Measurements from ENCODE around the gene GLG1.

The GLG1 gene

DNA sequence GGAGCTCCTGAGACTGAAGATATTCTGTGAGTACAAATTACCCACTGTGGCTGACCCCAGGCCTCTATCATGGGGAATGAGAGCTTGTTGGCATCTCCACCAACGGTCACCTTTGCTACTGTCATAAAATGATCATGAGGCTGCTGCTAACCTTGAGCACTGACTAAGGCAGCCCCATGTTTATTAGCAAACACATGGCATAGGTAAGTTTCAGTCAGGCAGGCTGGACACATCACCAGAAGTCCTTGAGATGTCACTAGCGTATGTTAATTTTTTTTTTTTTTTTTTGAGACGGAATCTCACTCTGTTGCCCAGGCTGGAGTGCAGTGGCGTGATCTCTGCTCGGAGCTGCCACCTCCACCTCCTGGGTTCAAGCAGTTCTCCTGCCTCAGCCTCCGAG, 1.5 kb upstream of the GLG1 start:
- DNase-seq: no peak

GRCh38 chr16:74607962-74608356, 1.0 kb upstream of the GLG1 start:
- DNase-seq: no peak

GRCh38 chr16:74607310-74607961, 522 bp upstream of the GLG1 start:
- no peak for DNase-seq

GRCh38 chr16:74605746-74606520, 981 bp downstream of the GLG1 start:
- DNase-seq: no peak

DNA sequence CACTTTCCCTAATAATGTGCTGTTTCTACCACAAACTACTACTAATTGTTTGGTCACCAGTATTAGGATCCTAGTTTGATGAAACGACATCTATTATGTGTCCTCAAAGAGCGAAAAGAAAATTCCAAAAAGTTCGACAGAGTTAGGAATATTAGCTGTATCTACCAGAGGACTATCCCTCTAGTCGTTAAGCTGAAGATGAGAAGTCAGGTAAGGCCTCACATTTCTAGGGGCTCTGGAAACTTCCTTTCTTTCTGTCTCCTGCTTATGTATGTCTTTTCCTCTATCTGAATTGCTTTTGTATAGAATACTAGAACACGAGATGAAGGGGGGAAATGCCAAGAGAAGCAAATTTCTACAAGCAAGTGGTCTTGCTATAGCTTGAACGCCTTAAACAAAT, 1.6 kb downstream of the GLG1 start:
- DNase-seq: no peak

DNA sequence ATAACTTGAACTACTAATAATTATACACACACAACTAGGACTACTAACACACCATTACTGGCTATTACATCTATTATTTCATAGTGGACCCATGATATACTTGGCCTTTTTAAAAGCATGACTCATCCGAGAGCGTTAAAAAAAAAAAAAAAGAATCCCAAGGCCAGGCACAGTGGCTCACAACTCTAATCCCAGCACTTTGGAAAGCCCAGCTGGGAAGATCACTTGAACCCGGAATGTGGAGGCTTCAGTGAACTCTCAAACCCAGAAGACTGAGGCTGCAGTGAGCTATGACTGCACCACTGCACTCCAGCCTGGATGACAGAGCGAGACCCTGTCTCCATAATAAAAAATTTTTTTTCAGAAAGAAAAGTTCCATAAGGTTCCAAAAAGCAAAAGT, 3.1 kb downstream of the GLG1 start:
- DNase-seq: no peak

DNA sequence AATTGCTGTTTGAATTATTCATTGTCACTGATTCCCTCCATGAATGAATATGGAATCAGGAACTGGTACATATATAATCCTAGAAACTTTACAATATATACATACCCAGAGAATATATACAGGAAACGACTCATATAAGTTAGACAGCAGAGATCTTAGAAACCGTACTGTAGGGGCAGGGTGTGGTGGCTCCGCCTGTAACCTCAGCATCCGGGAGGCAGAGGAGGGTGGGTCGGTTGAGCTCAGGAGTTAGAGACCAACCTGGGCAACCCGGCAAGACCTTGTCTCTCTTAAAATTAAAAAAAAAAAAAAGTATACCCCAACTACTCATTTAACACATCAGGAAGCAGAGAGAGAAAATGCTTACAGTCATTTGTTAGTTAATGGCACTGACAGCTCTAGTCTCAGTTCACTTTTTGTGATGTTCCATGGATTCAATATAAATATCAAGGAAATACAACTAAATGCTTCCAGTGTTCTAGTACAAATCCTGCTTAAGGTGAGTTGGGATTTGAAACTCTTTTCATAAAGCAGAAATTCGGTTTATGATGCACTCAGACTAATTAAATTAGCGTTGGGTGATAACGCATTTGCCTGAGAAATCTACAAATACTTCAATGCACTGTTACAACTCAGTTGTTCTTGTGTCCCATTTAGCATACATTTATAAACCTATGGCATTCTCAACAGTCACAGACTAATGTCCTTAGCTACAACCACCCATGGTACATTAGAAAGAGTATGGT, 5.6 kb downstream of the GLG1 start:
- DNase-seq: peak; percentile 78

GRCh38 chr16:74596586-74596985, 10.3 kb downstream of the GLG1 start:
- DNase-seq: no peak

GRCh38 chr16:74592847-74593246, 14.1 kb downstream of the GLG1 start:
- no peak for DNase-seq

- no peak for DNase-seq
Observed at GRCh38 chr16:74591876-74592650, 14.9 kb downstream of the GLG1 start.

DNA sequence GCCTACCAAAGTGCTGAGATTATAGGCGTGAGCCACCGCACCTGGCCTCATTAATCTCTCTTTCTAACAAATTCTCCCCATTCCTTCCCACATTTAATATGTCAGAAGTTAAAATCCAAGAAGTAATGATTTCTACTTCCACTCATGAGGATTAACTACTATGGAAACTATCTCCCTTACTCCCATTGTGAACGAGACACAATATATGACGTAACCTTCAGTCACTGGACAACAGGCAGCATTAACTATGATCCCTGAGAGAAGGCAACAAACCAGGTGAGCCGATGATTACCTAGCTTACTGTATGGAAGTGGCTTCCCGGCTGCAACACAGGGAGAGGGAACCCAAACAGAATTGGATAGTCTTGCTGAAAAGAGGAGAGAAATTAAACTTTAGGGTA, 20.0 kb downstream of the GLG1 start:
- no peak for DNase-seq

- DNase-seq: no peak
Observed at GRCh38 chr16:74585846-74586443, 21.0 kb downstream of the GLG1 start.

DNA sequence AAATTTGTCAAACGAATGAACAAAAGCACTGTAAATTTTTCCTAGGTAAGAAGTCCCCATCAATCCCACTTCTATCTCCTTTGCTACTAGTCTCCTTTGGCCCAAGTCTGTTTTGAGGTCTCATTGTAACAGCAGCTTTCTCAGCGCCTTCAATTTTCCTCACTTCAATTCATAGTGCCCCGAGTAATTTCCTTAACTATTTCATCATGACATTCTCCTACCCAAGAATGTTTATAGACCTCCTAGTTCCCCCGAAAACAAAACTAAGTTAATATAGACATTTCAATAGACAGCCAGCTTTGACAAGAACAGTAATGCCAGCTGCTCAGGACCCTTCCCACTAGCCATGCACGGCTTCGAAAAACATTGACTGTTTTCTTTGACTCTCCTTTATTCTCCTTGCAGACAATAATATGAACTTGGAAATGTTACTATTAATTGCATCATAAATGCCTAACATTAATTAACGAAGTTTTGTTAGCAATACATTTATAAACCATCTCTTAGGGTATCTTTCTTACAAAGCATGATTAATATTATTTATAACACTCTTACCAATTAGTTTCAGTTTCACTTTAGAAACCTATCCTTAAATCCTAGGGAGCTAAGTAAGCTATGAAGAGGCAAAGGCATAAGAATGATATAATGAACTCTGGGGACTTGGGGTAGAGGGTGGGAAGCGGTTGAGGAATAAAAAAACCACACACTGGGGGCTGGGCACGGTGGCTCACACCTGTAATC, 22.8 kb downstream of the GLG1 start:
- DNase-seq: no peak

GRCh38 chr16:74582970-74583369, 23.9 kb downstream of the GLG1 start:
- no peak for DNase-seq

DNA sequence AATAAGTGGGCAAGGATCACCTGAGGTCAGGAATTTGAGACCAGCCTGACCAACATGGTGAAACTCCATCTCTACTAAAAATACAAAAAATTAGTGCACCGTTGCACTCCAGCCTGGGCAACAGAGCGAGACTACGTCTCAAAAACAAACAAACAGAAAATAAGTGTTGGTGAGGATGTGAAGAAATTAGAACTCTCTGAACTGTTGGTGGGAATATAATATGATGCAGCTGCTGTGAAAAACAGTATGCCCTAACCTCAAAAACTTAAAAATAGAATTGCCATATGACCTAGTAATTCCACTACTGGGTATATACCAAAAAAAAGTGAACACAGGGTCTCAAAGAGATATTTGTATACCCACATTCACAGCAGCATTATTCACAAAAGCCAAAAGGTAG, 26.1 kb downstream of the GLG1 start:
- no peak for DNase-seq

GRCh38 chr16:74578838-74579237, 28.1 kb downstream of the GLG1 start:
- DNase-seq: no peak

- no peak for DNase-seq
Observed at GRCh38 chr16:74578433-74578832, 28.5 kb downstream of the GLG1 start.

DNA sequence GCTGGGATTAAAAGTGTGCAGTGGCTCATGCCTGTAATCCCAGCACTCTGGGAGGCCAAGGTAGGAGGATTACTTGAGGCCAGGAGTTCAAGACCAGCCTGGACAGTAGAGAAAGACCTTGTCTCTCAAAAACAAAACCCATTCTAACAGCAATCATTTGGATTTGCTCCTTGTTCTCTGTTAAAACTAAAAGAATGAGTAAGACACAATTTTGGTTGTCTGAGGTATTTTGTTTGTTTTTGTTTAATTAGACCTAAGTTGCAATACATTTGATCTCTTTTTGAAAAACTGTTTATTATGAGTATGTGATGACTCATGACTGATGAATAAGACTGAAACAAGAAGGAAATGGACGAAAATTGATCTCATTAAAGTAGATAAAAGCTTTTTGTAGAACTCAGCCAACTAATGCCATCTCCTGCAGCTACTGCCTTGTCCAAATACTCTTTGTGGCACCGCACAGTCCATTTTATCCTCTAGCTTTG, 29.0 kb downstream of the GLG1 start:
- DNase-seq: no peak

- no peak for DNase-seq
Observed at GRCh38 chr16:74575807-74576643, 30.9 kb downstream of the GLG1 start.

DNA sequence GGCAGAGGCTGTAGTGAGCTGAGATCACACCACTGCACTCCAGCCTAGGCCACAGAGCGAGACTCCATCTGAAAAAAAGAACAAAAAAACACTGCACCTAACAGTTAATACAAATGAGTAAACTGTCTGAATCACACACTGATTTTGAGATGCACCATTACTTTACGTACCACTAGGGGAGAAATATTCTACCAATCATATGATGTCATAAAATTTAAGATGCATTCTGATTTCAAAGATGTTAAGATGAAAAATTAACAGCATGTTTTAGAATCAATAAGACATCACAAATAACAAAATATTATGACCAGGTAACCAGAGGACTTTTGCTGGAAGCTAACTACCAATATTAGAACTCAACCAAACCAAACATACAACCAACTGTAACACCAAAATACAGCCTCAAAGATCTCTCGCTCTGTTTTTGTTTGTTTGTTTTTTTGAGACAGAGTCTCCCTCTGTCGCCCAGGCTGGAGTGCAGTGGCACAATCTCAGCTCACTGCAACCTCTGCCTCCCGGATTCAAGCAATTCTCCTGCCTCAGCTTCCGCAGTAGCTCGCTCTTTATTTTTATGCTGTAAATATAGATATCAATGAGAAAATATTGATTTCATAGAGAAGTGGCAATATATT, 31.6 kb downstream of the GLG1 start:
- no peak for DNase-seq

All from CD4-positive, alpha-beta T cell treated with Interleukin-12 subunit alpha and Interleukin-12 subunit beta, for 1 hour (primary cell).